ENCODE data around the gene JAKMIP1. TPM values are rescaled to one million over a fixed set of nuclear protein-coding genes. Genes with fewer than 3 reads are reported as not detected.
"Not testable (repeated sequence)": the region's sequence is repeated elsewhere in the genome, so short reads cannot be mapped to it uniquely, and the experiment has no call there.

Gene JAKMIP1
- total RNA-seq, 1 donor: 1.4 TPM

- Histone ChIP-seq H3K4me3 (ENCODE audit: low read length) (no peak overlapping the region), H3K4me1 (ENCODE audit: insufficient read depth, low read length) (no peaks in the 10 kb centered on the region), H3K9me3 (ENCODE audit: low read depth, low read length) (no peaks in the 10 kb centered on the region), H3K27me3 (ENCODE audit: insufficient read depth, low read length) (peaks cover 34% of the 10 kb centered on the region)
Measured at GRCh38 chr4:6221851-6222760, 21.8 kb upstream of the JAKMIP1 start.

GRCh38 chr4:6221301-6221850 lies 21.0 kb upstream of the JAKMIP1 start:
- Histone ChIP-seq H3K9me3 (ENCODE audit: low read depth, low read length) (no peaks in the 10 kb centered on the region), H3K4me3 (ENCODE audit: low read length) (no peak overlapping the region), H3K4me1 (ENCODE audit: insufficient read depth, low read length) (no peaks in the 10 kb centered on the region), H3K27me3 (ENCODE audit: insufficient read depth, low read length) (peaks cover 40% of the 10 kb centered on the region)

DNA sequence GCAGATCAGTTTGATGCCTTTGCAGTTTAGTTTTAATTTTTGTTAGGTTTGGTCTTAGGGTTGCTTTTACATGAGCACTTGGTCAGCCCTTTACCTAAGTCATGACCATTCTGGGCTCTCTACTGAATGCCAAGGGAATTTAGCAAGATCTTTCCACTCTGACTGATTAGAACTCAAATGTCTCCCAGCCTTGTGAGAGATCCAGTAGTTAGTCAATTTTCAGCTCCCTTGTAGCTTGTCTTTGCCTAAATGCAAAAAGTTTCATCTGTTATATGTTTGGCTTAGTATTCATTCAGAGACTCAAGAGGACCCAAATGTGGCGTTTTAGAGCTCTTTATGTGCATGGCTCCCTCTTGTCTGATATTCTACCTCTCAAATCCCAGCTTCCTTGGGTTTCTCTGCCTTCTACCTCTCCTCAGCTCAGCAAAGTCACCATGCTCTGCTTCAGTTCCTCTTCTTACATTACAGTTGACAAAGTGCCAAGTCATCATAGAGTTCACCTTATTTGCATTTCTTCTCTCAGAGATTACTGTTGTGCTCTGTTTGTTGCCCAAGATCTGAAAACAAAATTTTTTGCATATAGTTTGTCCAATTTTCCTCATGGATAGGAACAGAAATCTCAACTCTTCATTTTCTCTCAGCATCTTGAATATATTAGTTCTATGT lies 17.5 kb upstream of the JAKMIP1 start:
- no peaks in the 10 kb centered on the region for H3K4me1 ChIP-seq (ENCODE audit: insufficient read depth, low read length)
- H3K4me3 ChIP-seq (ENCODE audit: low read length): no peak overlapping the region
- no peaks in the 10 kb centered on the region for H3K9me3 ChIP-seq (ENCODE audit: low read depth, low read length)
- peaks cover 38% of the 10 kb centered on the region for H3K27me3 ChIP-seq (ENCODE audit: insufficient read depth, low read length)

DNA sequence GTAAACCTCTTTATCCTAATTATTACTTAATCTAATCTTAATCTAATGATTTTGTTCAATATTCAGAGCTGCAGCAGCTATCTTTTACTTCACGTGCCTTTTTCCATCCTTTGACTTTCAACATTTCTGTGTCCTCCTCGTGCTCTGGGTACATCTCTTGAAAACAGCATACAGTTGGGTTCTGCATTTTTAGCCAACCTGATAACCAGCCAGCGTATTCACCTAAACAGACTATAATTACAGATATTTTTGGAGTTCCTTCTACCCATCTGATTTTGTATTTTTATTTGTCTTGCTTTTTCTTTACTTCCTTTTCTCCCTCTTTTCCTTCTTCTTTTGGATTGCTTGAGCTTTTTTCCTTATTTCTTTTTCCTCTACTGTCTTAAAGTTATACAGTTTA lies 16.2 kb upstream of the JAKMIP1 start:
- H3K27me3 ChIP-seq (ENCODE audit: insufficient read depth, low read length): peaks cover 31% of the 10 kb centered on the region
- no peak overlapping the region for H3K4me3 ChIP-seq (ENCODE audit: low read length)
- H3K4me1 ChIP-seq (ENCODE audit: insufficient read depth, low read length): no peaks in the 10 kb centered on the region
- H3K9me3 ChIP-seq (ENCODE audit: low read depth, low read length): no peaks in the 10 kb centered on the region

GRCh38 chr4:6209921-6210320 lies 9.6 kb upstream of the JAKMIP1 start:
- no peaks in the 10 kb centered on the region for H3K4me1 ChIP-seq (ENCODE audit: insufficient read depth, low read length)
- no peak overlapping the region for H3K4me3 ChIP-seq (ENCODE audit: low read length)
- no peaks in the 10 kb centered on the region for H3K27me3 ChIP-seq (ENCODE audit: insufficient read depth, low read length)
- H3K9me3 ChIP-seq (ENCODE audit: low read depth, low read length): no peaks in the 10 kb centered on the region

DNA sequence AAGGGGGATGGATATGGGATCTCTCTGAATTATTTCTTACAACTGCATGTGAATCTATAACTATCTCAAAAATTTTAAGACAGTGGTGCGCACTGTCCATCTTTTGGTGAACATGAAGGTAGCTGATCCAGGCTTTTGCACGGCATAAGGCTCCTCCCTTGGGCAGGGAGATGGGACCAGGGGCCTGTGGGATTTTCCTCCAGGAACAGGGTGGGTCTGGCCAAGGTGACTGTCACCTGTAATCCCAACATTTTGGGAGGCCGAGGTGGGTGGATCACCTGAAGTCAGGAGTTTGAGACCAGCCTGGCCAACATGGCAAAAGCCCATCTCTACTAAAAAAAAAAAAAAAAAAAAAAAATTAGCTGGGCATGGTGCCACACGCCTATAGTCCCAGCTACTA lies 8.9 kb upstream of the JAKMIP1 start:
- H3K4me1 ChIP-seq (ENCODE audit: insufficient read depth, low read length); H3K9me3 ChIP-seq (ENCODE audit: low read depth, low read length); H3K4me3 ChIP-seq (ENCODE audit: low read length); H3K27me3 ChIP-seq (ENCODE audit: insufficient read depth, low read length): not testable (repeated sequence)

GRCh38 chr4:6208416-6208815 lies 8.1 kb upstream of the JAKMIP1 start:
- Histone ChIP-seq H3K4me3 (ENCODE audit: low read length) (no peak overlapping the region), H3K27me3 (ENCODE audit: insufficient read depth, low read length) (no peaks in the 10 kb centered on the region), H3K9me3 (ENCODE audit: low read depth, low read length) (no peaks in the 10 kb centered on the region), H3K4me1 (ENCODE audit: insufficient read depth, low read length) (no peaks in the 10 kb centered on the region)

GRCh38 chr4:6207602-6208001 lies 7.3 kb upstream of the JAKMIP1 start:
- H3K27me3 ChIP-seq (ENCODE audit: insufficient read depth, low read length): no peaks in the 10 kb centered on the region
- no peaks in the 10 kb centered on the region for H3K9me3 ChIP-seq (ENCODE audit: low read depth, low read length)
- H3K4me1 ChIP-seq (ENCODE audit: insufficient read depth, low read length): no peaks in the 10 kb centered on the region
- H3K4me3 ChIP-seq (ENCODE audit: low read length): no peak overlapping the region

- Histone ChIP-seq H3K4me1 (ENCODE audit: insufficient read depth, low read length) (no peaks in the 10 kb centered on the region), H3K9me3 (ENCODE audit: low read depth, low read length) (no peaks in the 10 kb centered on the region), H3K27me3 (ENCODE audit: insufficient read depth, low read length) (no peaks in the 10 kb centered on the region), H3K4me3 (ENCODE audit: low read length) (no peak overlapping the region)
Measured at GRCh38 chr4:6206771-6207290, 6.5 kb upstream of the JAKMIP1 start.

DNA sequence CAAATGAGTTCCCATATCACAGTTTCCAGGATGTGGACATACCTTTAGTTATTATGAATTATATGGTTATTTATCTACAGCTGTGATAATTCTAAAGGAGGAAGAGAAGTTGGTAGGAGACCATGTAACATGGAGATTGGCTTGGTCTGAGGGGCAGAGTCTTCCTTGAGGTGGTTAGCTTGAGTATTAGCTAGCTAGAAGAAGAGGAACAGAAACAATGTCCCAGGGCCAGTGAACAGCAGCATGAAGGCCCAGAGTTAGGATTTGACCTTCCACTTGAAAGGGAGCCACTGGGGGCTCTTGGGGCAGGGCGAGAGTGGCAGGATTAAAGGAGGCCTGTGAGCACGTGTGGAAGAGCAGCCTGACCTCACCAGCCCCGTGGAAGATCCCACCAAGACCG lies 5.6 kb upstream of the JAKMIP1 start:
- Histone ChIP-seq H3K4me3 (ENCODE audit: low read length) (no peak overlapping the region), H3K9me3 (ENCODE audit: low read depth, low read length) (no peaks in the 10 kb centered on the region), H3K27me3 (ENCODE audit: insufficient read depth, low read length) (peaks cover 6% of the 10 kb centered on the region), H3K4me1 (ENCODE audit: insufficient read depth, low read length) (no peaks in the 10 kb centered on the region)

DNA sequence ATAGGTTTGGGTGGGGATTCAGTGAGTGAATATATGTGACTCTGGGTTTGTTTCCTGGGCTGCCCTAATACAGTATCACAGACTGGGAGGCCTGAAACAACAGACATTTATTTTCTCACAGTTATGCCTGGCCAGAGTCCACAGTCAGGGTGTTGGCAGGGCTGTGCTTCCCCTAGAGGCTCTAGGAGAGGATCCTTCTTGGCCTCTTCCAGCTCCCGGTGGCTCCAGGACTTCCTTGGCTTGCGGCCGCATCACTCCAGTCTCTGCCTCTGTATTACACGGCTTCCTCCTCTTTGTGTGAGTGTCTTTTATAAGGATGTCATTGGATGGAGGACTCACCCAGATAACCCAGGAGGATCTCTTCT lies 5.2 kb upstream of the JAKMIP1 start:
- no peaks in the 10 kb centered on the region for H3K4me1 ChIP-seq (ENCODE audit: insufficient read depth, low read length)
- H3K27me3 ChIP-seq (ENCODE audit: insufficient read depth, low read length): peaks cover 9% of the 10 kb centered on the region
- H3K4me3 ChIP-seq (ENCODE audit: low read length): no peak overlapping the region
- no peaks in the 10 kb centered on the region for H3K9me3 ChIP-seq (ENCODE audit: low read depth, low read length)

DNA sequence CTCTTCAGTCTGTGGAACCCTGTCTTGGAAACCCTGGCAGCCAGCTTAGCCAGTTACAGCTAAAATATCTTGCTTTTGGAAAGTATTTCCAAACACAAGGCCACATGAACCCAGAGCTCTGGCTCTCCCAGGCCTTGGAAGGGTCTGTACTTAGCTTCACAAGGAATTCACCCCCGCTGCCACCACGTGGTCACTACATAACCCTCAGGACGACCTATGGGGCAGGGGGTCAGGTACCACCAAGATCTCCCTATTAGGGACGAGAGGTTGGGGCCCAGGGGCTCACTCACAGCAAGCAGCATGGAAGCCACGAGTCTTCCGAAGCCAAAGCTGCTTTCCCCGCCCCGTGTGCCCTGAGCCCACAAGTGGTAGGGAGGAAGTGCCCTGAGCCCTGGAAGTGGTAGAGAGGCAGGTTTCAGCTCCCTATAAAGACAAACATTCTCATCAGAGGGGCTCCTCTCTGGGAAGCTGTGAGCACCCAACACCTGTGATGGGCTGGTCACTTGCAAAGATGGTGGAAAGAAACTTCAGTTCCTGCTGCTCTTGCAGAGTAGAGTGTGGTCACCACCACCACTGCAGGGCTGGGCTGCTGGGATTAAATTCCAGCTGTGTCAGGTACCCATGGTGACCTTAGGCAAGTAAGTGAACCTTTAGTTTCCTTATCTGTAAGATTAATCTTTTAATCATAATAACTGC lies 4.7 kb upstream of the JAKMIP1 start:
- no peak overlapping the region for H3K4me3 ChIP-seq (ENCODE audit: low read length)
- H3K9me3 ChIP-seq (ENCODE audit: low read depth, low read length): no peaks in the 10 kb centered on the region
- H3K27me3 ChIP-seq (ENCODE audit: insufficient read depth, low read length): peaks cover 9% of the 10 kb centered on the region

GRCh38 chr4:6204098-6204497 lies 3.7 kb upstream of the JAKMIP1 start:
- no peaks in the 10 kb centered on the region for H3K9me3 ChIP-seq (ENCODE audit: low read depth, low read length)
- no peak overlapping the region for H3K4me3 ChIP-seq (ENCODE audit: low read length)

More for the DNA sequence above, 4.7 kb upstream of the JAKMIP1 start:
- no peaks in the 10 kb centered on the region for H3K4me1 ChIP-seq (ENCODE audit: insufficient read depth, low read length)

DNA sequence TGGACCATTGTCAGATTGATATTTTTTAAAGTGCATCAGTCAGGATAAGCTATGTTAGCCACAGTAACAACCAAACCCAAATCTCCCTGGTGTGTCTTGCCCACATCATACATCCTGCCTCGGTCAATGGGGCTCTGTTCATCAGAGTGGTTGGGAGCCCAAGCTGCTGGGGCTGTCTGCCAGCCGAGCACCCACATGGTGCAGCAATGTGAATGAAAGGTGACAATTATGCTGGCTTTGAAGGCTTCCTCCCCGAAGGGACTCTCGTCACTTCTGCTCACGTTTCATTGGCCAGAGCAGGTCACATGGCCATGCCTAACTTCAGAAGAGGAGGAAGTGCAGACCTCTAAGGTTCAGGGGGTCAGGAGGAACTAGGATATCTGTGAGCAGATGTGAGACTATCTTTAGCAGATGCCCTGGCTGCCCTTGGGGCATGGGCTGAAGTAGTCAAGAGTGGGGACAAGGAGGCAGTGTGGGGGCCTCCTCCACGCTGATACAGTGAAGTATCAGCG lies 1.3 kb upstream of the JAKMIP1 start:
- Histone ChIP-seq H3K27me3 (ENCODE audit: insufficient read depth, low read length) (peaks cover 15% of the 10 kb centered on the region), H3K4me3 (ENCODE audit: low read length) (no peak overlapping the region), H3K9me3 (ENCODE audit: low read depth, low read length) (no peaks in the 10 kb centered on the region), H3K4me1 (ENCODE audit: insufficient read depth, low read length) (peaks cover 3% of the 10 kb centered on the region)

More at GRCh38 chr4:6204098-6204497, 3.7 kb upstream of the JAKMIP1 start:
- Histone ChIP-seq H3K4me1 (ENCODE audit: insufficient read depth, low read length) (no peaks in the 10 kb centered on the region), H3K27me3 (ENCODE audit: insufficient read depth, low read length) (peaks cover 9% of the 10 kb centered on the region)
